ENCODE data around the gene EPHA3.
A peak's percentile ranks its signal among the peaks of the same experiment; 100 is the strongest.

Gene EPHA3

DNA sequence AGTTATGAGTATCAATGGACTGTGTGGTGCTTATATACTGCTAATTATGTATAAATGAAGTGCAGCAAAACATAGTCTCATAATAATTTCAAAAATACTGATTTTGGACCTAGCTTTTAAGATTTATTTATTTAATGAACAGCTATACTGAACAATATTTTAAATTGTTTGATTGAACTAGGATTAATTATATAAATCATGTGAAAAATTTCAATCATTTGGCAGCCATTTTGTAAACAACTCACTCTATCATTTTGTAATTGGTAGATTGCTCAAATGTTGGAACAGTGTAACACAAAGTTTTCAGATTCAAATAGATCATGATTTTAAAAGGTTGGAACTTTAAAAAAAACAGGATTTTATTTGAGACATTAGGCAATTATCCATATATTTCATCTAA is 47.0 kb downstream of the EPHA3 start:
- DNase-seq: no peak

DNA sequence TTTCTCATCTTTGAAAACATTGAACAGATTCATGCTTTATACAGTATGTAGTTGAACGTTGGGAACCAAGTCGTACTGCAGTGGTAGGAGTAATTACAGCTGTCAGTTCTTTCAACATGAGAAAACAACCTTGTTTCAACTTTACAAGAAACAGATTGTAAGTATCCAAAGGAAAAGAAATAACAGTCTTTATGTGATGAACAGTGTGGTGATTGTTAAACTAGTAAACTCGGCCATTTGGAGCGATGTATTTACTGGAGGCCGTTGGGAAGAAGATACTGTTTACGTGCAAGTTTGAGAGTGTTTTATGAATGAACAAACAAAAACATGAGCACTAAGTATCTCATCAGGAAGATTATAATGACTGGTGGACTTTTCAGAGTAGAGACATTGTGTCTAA is 48.4 kb downstream of the EPHA3 start:
- DNase-seq: no peak

- no peak for DNase-seq
These were observed 50.2 kb downstream of the EPHA3 start for GRCh38 chr3:89157575-89157974.

- DNase-seq: no peak
These were observed 52.2 kb downstream of the EPHA3 start for GRCh38 chr3:89159605-89160004.

- DNase-seq: no peak
These were observed 57.4 kb downstream of the EPHA3 start for GRCh38 chr3:89164774-89165173.

- DNase-seq: no peak
These were observed 58.3 kb downstream of the EPHA3 start for GRCh38 chr3:89165636-89166263.

GRCh38 chr3:89171687-89172545 is 64.5 kb downstream of the EPHA3 start:
- peak; percentile 5 for DNase-seq

GRCh38 chr3:89173546-89173945 is 66.1 kb downstream of the EPHA3 start:
- no peak for DNase-seq

- no peak for DNase-seq
These were observed 72.1 kb downstream of the EPHA3 start for GRCh38 chr3:89179355-89180001.

- no peak for DNase-seq
These were observed 72.9 kb downstream of the EPHA3 start for GRCh38 chr3:89180334-89180733.

GRCh38 chr3:89182056-89182455 is 74.6 kb downstream of the EPHA3 start:
- DNase-seq: no peak

- no peak for DNase-seq
These were observed 77.0 kb downstream of the EPHA3 start for GRCh38 chr3:89184151-89184995.

DNA sequence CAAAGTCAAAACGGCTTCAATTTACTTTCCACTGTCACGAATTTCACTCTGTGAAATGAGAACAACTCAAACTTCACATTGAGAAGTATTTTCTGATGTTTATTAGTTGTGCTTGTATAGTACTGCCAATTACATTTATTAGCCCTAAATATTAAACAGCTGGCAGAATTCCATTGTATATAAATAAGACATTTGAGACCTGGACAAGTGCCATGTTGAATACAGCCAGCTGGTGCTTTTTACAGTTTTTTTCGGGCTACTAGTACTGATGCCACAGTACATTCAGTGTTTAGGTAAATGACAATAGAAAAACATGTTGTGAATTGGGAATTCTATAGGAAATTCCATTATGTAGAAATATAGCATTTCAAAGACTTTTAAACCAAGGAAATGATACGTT is 79.0 kb downstream of the EPHA3 start:
- DNase-seq: no peak

GRCh38 chr3:89198591-89198990 is 91.2 kb downstream of the EPHA3 start:
- no peak for DNase-seq

GRCh38 chr3:89212619-89213018 is 105.2 kb downstream of the EPHA3 start:
- DNase-seq: no peak

GRCh38 chr3:89216016-89216739 is 108.8 kb downstream of the EPHA3 start:
- no peak for DNase-seq

DNA sequence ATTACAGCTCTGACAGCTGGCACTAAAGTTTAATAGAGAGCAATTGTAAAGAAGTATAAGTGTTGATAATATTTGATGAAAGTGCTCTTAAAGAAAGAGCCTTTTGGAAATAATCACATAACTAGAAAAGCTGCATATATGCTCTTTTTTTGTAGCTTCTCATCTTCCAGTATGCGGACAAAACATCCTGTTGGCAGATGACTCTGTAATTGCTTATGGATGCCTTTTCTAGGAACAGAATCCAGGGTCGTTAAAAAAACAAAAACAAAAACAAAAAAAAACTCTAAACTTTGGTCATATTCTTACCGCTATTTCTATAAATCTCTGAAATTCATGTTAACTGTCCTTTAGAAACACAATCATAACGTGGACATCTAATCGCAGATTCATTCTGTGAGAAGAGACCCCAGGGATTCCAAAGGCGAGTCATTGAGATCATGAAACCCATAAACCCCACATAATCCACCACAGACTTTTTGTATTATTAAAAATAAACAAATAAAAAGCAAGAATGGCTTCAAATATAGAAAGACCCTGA is 109.8 kb downstream of the EPHA3 start:
- no peak for DNase-seq

- no peak for DNase-seq
These were observed 114.5 kb downstream of the EPHA3 start for GRCh38 chr3:89221924-89222323.

DNA sequence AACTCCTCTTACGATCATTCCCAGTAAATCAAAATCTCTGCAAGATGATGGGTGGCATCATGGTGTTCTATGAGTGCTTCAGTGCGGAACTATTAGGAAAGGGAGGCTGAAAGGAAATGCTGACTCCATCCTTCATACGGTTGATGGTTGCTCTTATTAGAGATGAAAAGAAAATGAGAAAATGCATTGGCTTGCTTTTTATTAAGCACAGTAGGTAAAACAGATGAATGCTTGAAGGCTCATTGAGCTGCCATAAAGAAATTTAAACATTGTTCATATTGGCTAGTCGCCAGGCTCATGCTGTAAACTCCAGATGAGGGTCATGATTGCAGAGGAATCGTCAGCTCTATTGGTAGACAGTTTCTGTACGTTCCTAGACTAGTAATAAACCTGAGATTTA is 115.8 kb downstream of the EPHA3 start:
- no peak for DNase-seq

GRCh38 chr3:89227218-89227617 is 119.8 kb downstream of the EPHA3 start:
- no peak for DNase-seq

- DNase-seq: no peak
These were observed 120.2 kb downstream of the EPHA3 start for GRCh38 chr3:89227634-89228033.

GRCh38 chr3:89232155-89232554 is 124.7 kb downstream of the EPHA3 start:
- DNase-seq: no peak
